Thoracic aorta (tissue), 2 donors: ENCODE results near the gene B3GNT5. TPM values are rescaled to one million over a fixed set of nuclear protein-coding genes. Genes with fewer than 3 reads are reported as not detected.

Experiments used
- ATAC-seq: fragments of 150-250 bp; one replicate; pipeline ENCODE4 v1.8.0; 2017; ENCODE audit warnings: low read depth; ENCODE audit not compliant: insufficient number of reproducible peaks, low FRiP score
- DNase-seq: peaks from one replicate; pipeline ENCODE4 v3.0.0-alpha.2; 2020; ENCODE audit warnings: low spot score
- H3K27ac ChIP-seq, 2 donors: fragments of 200-600 bp; sonication (generic); 1 replicate in 1 of 2; 2 replicates in 1 of 2; pipeline ENCODE4 v1.5.1; 2016; ENCODE audit warnings: mild to moderate bottlenecking in 2 of 2, moderate library complexity in 2 of 2
- H3K27me3 ChIP-seq: fragments of 200-600 bp; sonication (generic); replicated peaks from 2 replicates; pipeline ENCODE4 v1.6.0; 2016; ENCODE audit warnings: mild to moderate bottlenecking; ENCODE audit not compliant: insufficient read depth
- H3K36me3 ChIP-seq: fragments of 200-600 bp; sonication (generic); one replicate; pipeline ENCODE4 v1.5.1; 2016
- H3K4me1 ChIP-seq, 2 donors: fragments of 200-600 bp; sonication (generic); 1 replicate in 1 of 2; 2 replicates in 1 of 2; pipeline versions ENCODE4 v1.5.1 to v1.6.0; 2016; ENCODE audit warnings: low read depth in 2 of 2, mild to moderate bottlenecking in 1 of 2; ENCODE audit not compliant: control insufficient read depth in 1 of 2
- H3K4me3 ChIP-seq: fragments of 200-600 bp; sonication (generic); 2 replicates; pipeline ENCODE4 v1.5.1; 2016; ENCODE audit warnings: mild to moderate bottlenecking
- H3K9me3 ChIP-seq: fragments of 200-600 bp; sonication (generic); 2 replicates; pipeline ENCODE4 v1.5.1; 2016
- total RNA-seq, 2 donors: library from RNA; depleted of rRNA; stranded (reverse); fragments of >200 nt; gene quantifications; one replicate each; pipeline versions ENCODE4 v1.1.0 to v1.2.3, GENCODE V29; 2016
- TF ChIP-seq, protein P1 (sequence below): fragments of 200-600 bp; sonication (generic); IDR thresholded peaks from one replicate; pipeline ENCODE4 v1.5.1; 2019; ENCODE audit warnings: antibody characterized with exemption

B3GNT5 gene
- total RNA-seq, 2 donors from 2014 or later = 3.1 to 7.5 TPM

DNA sequence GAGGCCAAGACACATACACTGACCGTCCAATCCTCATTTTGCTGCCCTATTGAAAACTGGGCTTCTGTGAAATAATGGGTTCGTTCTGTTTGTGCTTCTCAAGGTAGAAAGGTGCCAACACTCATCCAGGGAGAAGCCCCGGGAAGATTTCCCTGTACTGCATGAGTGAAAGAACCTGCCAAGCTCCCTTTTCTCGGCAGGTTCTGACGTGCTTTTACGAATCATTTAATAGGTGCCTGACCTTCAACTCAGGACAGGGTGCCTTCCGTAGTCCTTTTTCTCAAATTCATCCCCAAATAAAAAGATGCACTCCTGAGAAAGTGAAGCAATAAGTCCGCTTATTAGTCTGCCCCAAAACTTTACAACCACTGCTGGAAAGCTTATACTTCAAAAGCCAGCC lies 64.2 kb downstream of the B3GNT5 start:
- Histone ChIP-seq H3K4me3 (no peak overlapping the region), H3K4me1 (no peaks in the 10 kb centered on the region), H3K27ac (no peak overlapping the region), H3K36me3 (no peaks in the 10 kb centered on the region), H3K27me3 (no peaks in the 10 kb centered on the region), H3K9me3 (no peaks in the 10 kb centered on the region)
- no peak for ATAC-seq
- TF ChIP-seq, protein P1, sequence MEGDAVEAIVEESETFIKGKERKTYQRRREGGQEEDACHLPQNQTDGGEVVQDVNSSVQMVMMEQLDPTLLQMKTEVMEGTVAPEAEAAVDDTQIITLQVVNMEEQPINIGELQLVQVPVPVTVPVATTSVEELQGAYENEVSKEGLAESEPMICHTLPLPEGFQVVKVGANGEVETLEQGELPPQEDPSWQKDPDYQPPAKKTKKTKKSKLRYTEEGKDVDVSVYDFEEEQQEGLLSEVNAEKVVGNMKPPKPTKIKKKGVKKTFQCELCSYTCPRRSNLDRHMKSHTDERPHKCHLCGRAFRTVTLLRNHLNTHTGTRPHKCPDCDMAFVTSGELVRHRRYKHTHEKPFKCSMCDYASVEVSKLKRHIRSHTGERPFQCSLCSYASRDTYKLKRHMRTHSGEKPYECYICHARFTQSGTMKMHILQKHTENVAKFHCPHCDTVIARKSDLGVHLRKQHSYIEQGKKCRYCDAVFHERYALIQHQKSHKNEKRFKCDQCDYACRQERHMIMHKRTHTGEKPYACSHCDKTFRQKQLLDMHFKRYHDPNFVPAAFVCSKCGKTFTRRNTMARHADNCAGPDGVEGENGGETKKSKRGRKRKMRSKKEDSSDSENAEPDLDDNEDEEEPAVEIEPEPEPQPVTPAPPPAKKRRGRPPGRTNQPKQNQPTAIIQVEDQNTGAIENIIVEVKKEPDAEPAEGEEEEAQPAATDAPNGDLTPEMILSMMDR = no peak
- no peak for DNase-seq

DNA sequence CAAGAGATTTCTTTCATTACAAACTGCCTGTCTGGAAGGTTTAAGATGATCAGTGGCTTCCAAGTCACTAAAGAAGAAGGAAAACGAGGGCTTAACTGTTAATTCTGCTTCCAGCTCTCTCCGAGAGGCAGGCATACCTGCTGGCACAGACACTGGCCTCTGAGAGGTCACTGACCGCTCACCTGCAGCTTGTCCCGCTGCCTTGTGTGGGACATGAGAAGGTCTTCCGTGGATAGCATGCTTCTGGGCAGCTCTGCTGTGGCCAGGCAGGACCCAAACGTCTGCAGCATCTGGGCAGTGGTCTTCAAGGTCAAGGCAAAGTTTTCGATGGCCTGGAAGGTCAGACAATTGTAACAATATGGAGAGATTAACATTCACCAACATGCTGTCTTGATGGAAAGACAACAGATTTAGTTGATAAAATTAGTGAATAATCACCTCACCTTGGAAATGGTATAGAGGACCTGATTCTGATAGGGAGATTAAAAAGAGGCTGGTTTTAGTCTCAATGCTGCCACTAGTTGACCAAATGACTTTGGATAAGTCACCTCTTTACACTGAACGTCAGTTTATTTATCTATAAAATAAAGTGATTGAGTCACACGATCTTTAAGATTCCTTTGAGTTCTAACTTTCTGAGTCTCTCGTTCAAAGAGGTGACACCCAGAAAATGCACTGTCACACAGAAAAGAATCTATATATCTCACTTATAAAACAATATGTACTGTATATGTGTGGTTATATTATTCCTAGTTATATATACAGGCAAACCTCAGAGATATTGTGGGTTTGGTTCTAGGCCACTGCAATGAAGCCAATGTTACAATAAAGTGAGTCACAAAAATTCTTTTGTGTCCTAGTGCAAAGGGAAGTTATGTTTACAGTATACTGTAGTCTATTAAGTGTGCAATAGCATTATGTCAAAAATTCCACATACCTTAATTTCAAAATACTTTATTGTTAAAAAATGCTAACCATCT lies 65.1 kb downstream of the B3GNT5 start:
- no peak for ATAC-seq
- Histone ChIP-seq H3K27me3 (no peaks in the 10 kb centered on the region), H3K4me1 (no peaks in the 10 kb centered on the region), H3K9me3 (no peaks in the 10 kb centered on the region), H3K27ac (no peak overlapping the region), H3K4me3 (no peak overlapping the region), H3K36me3 (no peaks in the 10 kb centered on the region)
- TF ChIP-seq, protein P1 = no peak
- DNase-seq = no peak

- TF ChIP-seq, protein P1 = no peak
- ATAC-seq = no peak
- no peaks in the 10 kb centered on the region for H3K4me1 ChIP-seq
- no peak for DNase-seq
- H3K4me3 ChIP-seq = no peak overlapping the region
- no peaks in the 10 kb centered on the region for H3K36me3 ChIP-seq
- H3K27ac ChIP-seq = no peak overlapping the region
- H3K27me3 ChIP-seq = no peaks in the 10 kb centered on the region
- H3K9me3 ChIP-seq = no peaks in the 10 kb centered on the region
Observed at GRCh38 chr3:183318877-183319276, 65.8 kb downstream of the B3GNT5 start.

- no peak overlapping the region for H3K4me3 ChIP-seq
- DNase-seq = no peak
- TF ChIP-seq, protein P1 = no peak
- H3K27ac ChIP-seq = no peak overlapping the region
- no peaks in the 10 kb centered on the region for H3K9me3 ChIP-seq
- H3K4me1 ChIP-seq = no peaks in the 10 kb centered on the region
- H3K27me3 ChIP-seq = no peaks in the 10 kb centered on the region
- ATAC-seq = no peak
- H3K36me3 ChIP-seq = no peaks in the 10 kb centered on the region
Observed at GRCh38 chr3:183319371-183319770, 66.3 kb downstream of the B3GNT5 start.

Other genes with a start within 250 kb of the B3GNT5 start
- 10 to 100 TPM; 23.4 to 28.5 TPM for gene MCCC1, start 153.8 kb upstream of the B3GNT5 start, total RNA-seq
- not detected for gene LAMP3, start 90.5 kb upstream of the B3GNT5 start, total RNA-seq
- gene MCF2L2, start 175.4 kb downstream of the B3GNT5 start, total RNA-seq = 1 to 10 TPM in 1 of 2 donors, under 1 TPM in 1; 0.85 to 1.5 TPM